ENCODE measurements around the gene SSTR3.

Gene SSTR3

GRCh38 chr22:37218771-37219411 is 6.6 kb upstream of the SSTR3 start:
- no peaks in the 10 kb centered on the region for H3K27me3 Mint-ChIP-seq
- peaks cover 25% of the 10 kb centered on the region for H3K36me3 Mint-ChIP-seq (ENCODE audit: insufficient read depth)
- peak overlapping the region; percentile 52 to 62 for H3K4me3 Mint-ChIP-seq
- DNase-seq: peak; percentile 51 to 59 (median 56)
- H3K27ac Mint-ChIP-seq: peak overlapping the region; percentile 77 to 92
- ATAC-seq (replicated peaks): peak; percentile 81
- H3K9me3 Mint-ChIP-seq: no peaks in the 10 kb centered on the region
- peaks cover 58 to 60% of the 10 kb centered on the region in 2 donors for H3K4me1 Mint-ChIP-seq (ENCODE audit: low read depth in 2 of 2)

- Mint-ChIP-seq H3K27ac (peak overlapping the region; percentile 77 to 92), H3K27me3 (no peaks in the 10 kb centered on the region), H3K4me3 (peak overlapping the region; percentile 52 to 62), H3K36me3 (ENCODE audit: insufficient read depth) (peaks cover 20% of the 10 kb centered on the region), H3K4me1 (ENCODE audit: low read depth in 2 of 2) (peaks cover 53 to 55% of the 10 kb centered on the region in 2 donors), H3K9me3 (no peaks in the 10 kb centered on the region)
- DNase-seq (no peak), ATAC-seq (replicated peaks) (no peak)
Measured at GRCh38 chr22:37218399-37218770, 6.1 kb upstream of the SSTR3 start.

- Mint-ChIP-seq H3K4me1 (ENCODE audit: low read depth in 2 of 2) (peaks cover 28 to 35% of the 10 kb centered on the region in 2 donors), H3K4me3 (no peak overlapping the region), H3K27me3 (no peaks in the 10 kb centered on the region), H3K36me3 (ENCODE audit: insufficient read depth) (peaks cover 8% of the 10 kb centered on the region), H3K9me3 (no peaks in the 10 kb centered on the region), H3K27ac (no peak overlapping the region)
- DNase-seq (no peak), ATAC-seq (replicated peaks) (no peak)
Measured at GRCh38 chr22:37215890-37216289, 3.6 kb upstream of the SSTR3 start.

GRCh38 chr22:37214731-37215030 is 2.4 kb upstream of the SSTR3 start:
- DNase-seq: no peak
- Mint-ChIP-seq H3K9me3 (no peaks in the 10 kb centered on the region), H3K27ac (no peak overlapping the region), H3K36me3 (ENCODE audit: insufficient read depth) (peaks cover 8% of the 10 kb centered on the region), H3K4me1 (ENCODE audit: low read depth in 2 of 2) (peaks cover 19 to 24% of the 10 kb centered on the region in 2 donors), H3K4me3 (no peak overlapping the region), H3K27me3 (no peaks in the 10 kb centered on the region)
- no peak for ATAC-seq (replicated peaks)

GRCh38 chr22:37213941-37214730 is 1.9 kb upstream of the SSTR3 start:
- no peak overlapping the region for H3K4me3 Mint-ChIP-seq
- H3K9me3 Mint-ChIP-seq: no peaks in the 10 kb centered on the region
- H3K4me1 Mint-ChIP-seq (ENCODE audit: low read depth in 2 of 2): peaks cover 13 to 19% of the 10 kb centered on the region in 2 donors
- ATAC-seq (replicated peaks) (no peak), DNase-seq (no peak)
- H3K27me3 Mint-ChIP-seq: no peaks in the 10 kb centered on the region
- peaks cover 7% of the 10 kb centered on the region for H3K36me3 Mint-ChIP-seq (ENCODE audit: insufficient read depth)
- H3K27ac Mint-ChIP-seq: no peak overlapping the region

GRCh38 chr22:37213218-37213855 is 1.1 kb upstream of the SSTR3 start:
- ATAC-seq (replicated peaks) (no peak), DNase-seq (no peak)
- no peaks in the 10 kb centered on the region for H3K36me3 Mint-ChIP-seq (ENCODE audit: insufficient read depth)
- H3K27ac Mint-ChIP-seq: no peak overlapping the region
- no peaks in the 10 kb centered on the region for H3K27me3 Mint-ChIP-seq
- H3K9me3 Mint-ChIP-seq: no peaks in the 10 kb centered on the region
- H3K4me3 Mint-ChIP-seq: no peak overlapping the region
- peaks cover 5 to 14% of the 10 kb centered on the region in 2 donors for H3K4me1 Mint-ChIP-seq (ENCODE audit: low read depth in 2 of 2)

GRCh38 chr22:37211866-37212173 is 457 bp downstream of the SSTR3 start:
- DNase-seq: no peak
- H3K4me1 Mint-ChIP-seq (ENCODE audit: low read depth in 2 of 2): peaks cover 0 to 6% of the 10 kb centered on the region in 2 donors
- no peak overlapping the region for H3K4me3 Mint-ChIP-seq
- no peak for ATAC-seq (replicated peaks)
- H3K36me3 Mint-ChIP-seq (ENCODE audit: insufficient read depth): no peaks in the 10 kb centered on the region
- H3K27ac Mint-ChIP-seq: peak overlapping the region in 1 of 2 donors; percentile 24
- H3K9me3 Mint-ChIP-seq: no peaks in the 10 kb centered on the region
- H3K27me3 Mint-ChIP-seq: no peaks in the 10 kb centered on the region

- ATAC-seq (replicated peaks): no peak
- DNase-seq: no peak
Measured at GRCh38 chr22:37211075-37211865, 1.0 kb downstream of the SSTR3 start.

GRCh38 chr22:37210041-37210803 is 2.1 kb downstream of the SSTR3 start:
- Mint-ChIP-seq H3K4me1 (ENCODE audit: low read depth in 2 of 2) (peaks cover 0 to 6% of the 10 kb centered on the region in 2 donors), H3K27me3 (no peaks in the 10 kb centered on the region), H3K36me3 (ENCODE audit: insufficient read depth) (no peaks in the 10 kb centered on the region), H3K9me3 (no peaks in the 10 kb centered on the region), H3K4me3 (no peak overlapping the region), H3K27ac (no peak overlapping the region)
- DNase-seq (no peak), ATAC-seq (replicated peaks) (no peak)

More at GRCh38 chr22:37211075-37211865, 1.0 kb downstream of the SSTR3 start:
- H3K4me1 Mint-ChIP-seq (ENCODE audit: low read depth in 2 of 2): peaks cover 0 to 6% of the 10 kb centered on the region in 2 donors
- no peaks in the 10 kb centered on the region for H3K27me3 Mint-ChIP-seq
- no peaks in the 10 kb centered on the region for H3K9me3 Mint-ChIP-seq
- H3K36me3 Mint-ChIP-seq (ENCODE audit: insufficient read depth): no peaks in the 10 kb centered on the region
- H3K4me3 Mint-ChIP-seq: no peak overlapping the region
- no peak overlapping the region for H3K27ac Mint-ChIP-seq

GRCh38 chr22:37209140-37209845 is 3.0 kb downstream of the SSTR3 start:
- H3K36me3 Mint-ChIP-seq (ENCODE audit: insufficient read depth): no peaks in the 10 kb centered on the region
- H3K27ac Mint-ChIP-seq: no peak overlapping the region
- peaks cover 0 to 6% of the 10 kb centered on the region in 2 donors for H3K4me1 Mint-ChIP-seq (ENCODE audit: low read depth in 2 of 2)
- ATAC-seq (replicated peaks): no peak
- no peaks in the 10 kb centered on the region for H3K27me3 Mint-ChIP-seq
- DNase-seq: no peak
- H3K4me3 Mint-ChIP-seq: no peak overlapping the region
- no peaks in the 10 kb centered on the region for H3K9me3 Mint-ChIP-seq

- Mint-ChIP-seq H3K4me1 (ENCODE audit: low read depth in 2 of 2) (peaks cover 4 to 6% of the 10 kb centered on the region in 2 donors), H3K4me3 (no peak overlapping the region)
- no peak for DNase-seq
Measured at GRCh38 chr22:37208401-37209139, 3.7 kb downstream of the SSTR3 start.

GRCh38 chr22:37207981-37208380 is 4.3 kb downstream of the SSTR3 start:
- Mint-ChIP-seq H3K4me1 (ENCODE audit: low read depth in 2 of 2) (peaks cover 4 to 6% of the 10 kb centered on the region in 2 donors), H3K27ac (no peak overlapping the region), H3K27me3 (no peaks in the 10 kb centered on the region), H3K9me3 (no peaks in the 10 kb centered on the region), H3K36me3 (ENCODE audit: insufficient read depth) (no peaks in the 10 kb centered on the region), H3K4me3 (no peak overlapping the region)
- ATAC-seq (replicated peaks) (no peak), DNase-seq (no peak)

More at GRCh38 chr22:37208401-37209139, 3.7 kb downstream of the SSTR3 start:
- H3K27me3 Mint-ChIP-seq: no peaks in the 10 kb centered on the region
- peak overlapping the region in 1 of 2 donors; percentile 35 for H3K27ac Mint-ChIP-seq
- ATAC-seq (replicated peaks): no peak
- H3K9me3 Mint-ChIP-seq: no peaks in the 10 kb centered on the region
- no peaks in the 10 kb centered on the region for H3K36me3 Mint-ChIP-seq (ENCODE audit: insufficient read depth)

Measured in effector memory CD8-positive, alpha-beta T cell (primary cell).